KMS-11 (cell line): ENCODE results near the gene DDX55.

Source experiments
- H2AFZ ChIP-seq: fragments of 200-600 bp; sonication (generic); 2 replicates; pipeline ENCODE4 v1.6.1; 2016; ENCODE audit warnings: antibody characterized with exemption, mixed run types, low read depth
- H3K27ac ChIP-seq: fragments of 200-600 bp; sonication (generic); 2 replicates; pipeline ENCODE4 v1.6.1; 2016; ENCODE audit warnings: mild to moderate bottlenecking, mixed run types
- H3K27me3 ChIP-seq: fragments of 200-600 bp; sonication (generic); 2 replicates; pipeline ENCODE4 v1.6.1; 2017; ENCODE audit warnings: mild to moderate bottlenecking, low read depth, mixed run types, moderate library complexity; ENCODE audit not compliant: insufficient read depth
- H3K36me3 ChIP-seq: fragments of 200-600 bp; sonication (generic); 2 replicates; pipeline ENCODE4 v1.6.1; 2017; ENCODE audit warnings: mild to moderate bottlenecking, mixed run types; ENCODE audit not compliant: insufficient read depth
- H3K4me1 ChIP-seq: fragments of 200-600 bp; sonication (generic); 2 replicates; pipeline ENCODE4 v1.6.1; 2016; ENCODE audit warnings: mild to moderate bottlenecking, low read depth, mixed run types; ENCODE audit not compliant: poor library complexity, severe bottlenecking
- H3K4me2 ChIP-seq: fragments of 200-600 bp; sonication (generic); 2 replicates; pipeline ENCODE4 v1.7.0; 2016; ENCODE audit warnings: mild to moderate bottlenecking, mixed run types
- H3K4me3 ChIP-seq: fragments of 200-600 bp; sonication (generic); IDR thresholded peaks from 2 replicates; pipeline ENCODE4 v1.6.1; 2017; ENCODE audit warnings: low read depth, low read length, mixed read lengths; ENCODE audit not compliant: insufficient read depth
- H3K79me2 ChIP-seq: fragments of 200-600 bp; sonication (generic); 2 replicates; pipeline ENCODE4 v1.6.1; 2016; ENCODE audit warnings: low read depth, mixed run types; ENCODE audit not compliant: insufficient read depth
- H3K9ac ChIP-seq: fragments of 200-600 bp; sonication (generic); 2 replicates; pipeline ENCODE4 v1.6.1; 2016; ENCODE audit warnings: mild to moderate bottlenecking, mixed run types
- H4K20me1 ChIP-seq: fragments of 200-600 bp; sonication (generic); 2 replicates; pipeline ENCODE4 v1.6.1; 2016; ENCODE audit warnings: mild to moderate bottlenecking, mixed run types; ENCODE audit not compliant: insufficient read depth
- TF ChIP-seq, protein P1 (sequence below): fragments of 200-600 bp; sonication (generic); conservative IDR thresholded peaks from 2 replicates; pipeline ENCODE4 v1.6.1; 2017; ENCODE audit warnings: low read depth, mild to moderate bottlenecking, antibody characterized with exemption, low read length, moderate library complexity, mixed read lengths

DDX55 gene

GRCh38 chr12:123571343-123571813 lies 30.5 kb upstream of the DDX55 start:
- no peak overlapping the region for H3K9ac ChIP-seq
- TF ChIP-seq, protein P1, sequence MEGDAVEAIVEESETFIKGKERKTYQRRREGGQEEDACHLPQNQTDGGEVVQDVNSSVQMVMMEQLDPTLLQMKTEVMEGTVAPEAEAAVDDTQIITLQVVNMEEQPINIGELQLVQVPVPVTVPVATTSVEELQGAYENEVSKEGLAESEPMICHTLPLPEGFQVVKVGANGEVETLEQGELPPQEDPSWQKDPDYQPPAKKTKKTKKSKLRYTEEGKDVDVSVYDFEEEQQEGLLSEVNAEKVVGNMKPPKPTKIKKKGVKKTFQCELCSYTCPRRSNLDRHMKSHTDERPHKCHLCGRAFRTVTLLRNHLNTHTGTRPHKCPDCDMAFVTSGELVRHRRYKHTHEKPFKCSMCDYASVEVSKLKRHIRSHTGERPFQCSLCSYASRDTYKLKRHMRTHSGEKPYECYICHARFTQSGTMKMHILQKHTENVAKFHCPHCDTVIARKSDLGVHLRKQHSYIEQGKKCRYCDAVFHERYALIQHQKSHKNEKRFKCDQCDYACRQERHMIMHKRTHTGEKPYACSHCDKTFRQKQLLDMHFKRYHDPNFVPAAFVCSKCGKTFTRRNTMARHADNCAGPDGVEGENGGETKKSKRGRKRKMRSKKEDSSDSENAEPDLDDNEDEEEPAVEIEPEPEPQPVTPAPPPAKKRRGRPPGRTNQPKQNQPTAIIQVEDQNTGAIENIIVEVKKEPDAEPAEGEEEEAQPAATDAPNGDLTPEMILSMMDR: no peak
- no peak overlapping the region for H3K4me3 ChIP-seq
- no peaks in the 10 kb centered on the region for H3K79me2 ChIP-seq
- no peaks in the 10 kb centered on the region for H3K27me3 ChIP-seq
- no peak overlapping the region for H2AFZ ChIP-seq
- no peaks in the 10 kb centered on the region for H3K36me3 ChIP-seq
- H4K20me1 ChIP-seq: no peaks in the 10 kb centered on the region
- H3K4me1 ChIP-seq: no peaks in the 10 kb centered on the region
- H3K4me2 ChIP-seq: no peak overlapping the region
- no peak overlapping the region for H3K27ac ChIP-seq

DNA sequence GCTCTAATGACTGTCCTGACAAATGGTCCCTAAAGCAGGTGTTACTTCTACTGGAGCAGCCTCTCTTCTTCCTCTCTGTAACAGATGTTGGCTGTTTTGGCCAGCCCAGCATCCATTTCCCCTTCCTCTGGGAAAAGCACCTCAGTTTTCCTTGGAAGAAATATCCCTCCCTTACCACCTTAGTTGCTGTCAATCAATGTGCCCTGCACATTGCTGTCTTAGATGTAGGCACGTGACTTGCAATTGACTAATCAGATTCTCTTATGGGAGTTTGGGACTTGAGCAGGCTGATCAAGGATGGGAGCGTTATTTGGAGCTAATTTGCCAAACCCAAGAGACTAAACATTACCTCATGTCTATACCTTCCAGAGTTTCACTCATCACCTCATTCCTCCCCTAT lies 29.5 kb upstream of the DDX55 start:
- H3K27me3 ChIP-seq: no peaks in the 10 kb centered on the region
- H3K4me3 ChIP-seq: no peak overlapping the region
- no peaks in the 10 kb centered on the region for H3K36me3 ChIP-seq
- no peak overlapping the region for H3K9ac ChIP-seq
- TF ChIP-seq, protein P1: no peak
- H3K79me2 ChIP-seq: no peaks in the 10 kb centered on the region
- H3K4me1 ChIP-seq: no peaks in the 10 kb centered on the region
- H3K4me2 ChIP-seq: no peak overlapping the region
- H2AFZ ChIP-seq: no peak overlapping the region
- no peaks in the 10 kb centered on the region for H4K20me1 ChIP-seq
- no peak overlapping the region for H3K27ac ChIP-seq

- Histone ChIP-seq H3K27ac (no peak overlapping the region), H2AFZ (no peak overlapping the region), H3K27me3 (no peaks in the 10 kb centered on the region), H3K79me2 (no peaks in the 10 kb centered on the region), H3K4me3 (no peak overlapping the region), H3K4me2 (no peak overlapping the region), H4K20me1 (no peaks in the 10 kb centered on the region), H3K4me1 (no peaks in the 10 kb centered on the region), H3K36me3 (no peaks in the 10 kb centered on the region), H3K9ac (no peak overlapping the region)
- TF ChIP-seq, protein P1: no peak
Measured at GRCh38 chr12:123573870-123574269, 28.0 kb upstream of the DDX55 start.

GRCh38 chr12:123576611-123577010 lies 25.3 kb upstream of the DDX55 start:
- no peak overlapping the region for H3K4me3 ChIP-seq
- no peaks in the 10 kb centered on the region for H3K36me3 ChIP-seq
- no peak overlapping the region for H3K4me2 ChIP-seq
- TF ChIP-seq, protein P1: no peak
- no peaks in the 10 kb centered on the region for H3K79me2 ChIP-seq
- H3K4me1 ChIP-seq: no peaks in the 10 kb centered on the region
- H4K20me1 ChIP-seq: no peaks in the 10 kb centered on the region
- no peaks in the 10 kb centered on the region for H3K27me3 ChIP-seq
- H3K9ac ChIP-seq: no peak overlapping the region
- H2AFZ ChIP-seq: no peak overlapping the region
- H3K27ac ChIP-seq: no peak overlapping the region
